ENCODE data around the gene DLG2. TPM values are rescaled to one million over a fixed set of nuclear protein-coding genes. Genes with fewer than 3 reads are reported as not detected.

Gene DLG2
- total RNA-seq, 2 experiments from 2014 or later, result 2.0 to 2.1 TPM

DNA sequence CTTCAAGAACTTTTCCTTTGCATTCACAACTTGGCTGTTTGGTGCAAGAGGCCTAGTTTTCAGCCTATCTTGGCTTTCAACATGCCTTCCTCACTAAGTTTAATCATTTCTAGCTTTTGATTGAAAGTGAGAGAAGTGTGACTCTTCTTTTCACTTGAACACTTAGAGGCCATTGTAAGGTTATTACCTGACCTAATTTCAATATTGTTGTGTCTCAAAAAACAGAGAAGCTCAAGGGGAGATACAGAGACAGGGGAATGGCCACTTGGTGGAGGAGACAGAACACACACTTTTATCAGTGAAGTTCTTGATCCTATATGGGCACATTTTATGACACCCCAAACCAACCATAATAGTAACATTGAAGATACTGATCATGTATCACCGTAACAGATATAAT is 532.3 kb downstream of the DLG2 start:
- CTCF ChIA-PET, result no interaction called here
- no peak for DNase-seq
- ATAC-seq (ENCODE audit: poor library complexity), result no peak
- no peaks in the 10 kb centered on the region for H3K27me3 ChIP-seq (ENCODE audit: control insufficient read depth in 1 of 2, insufficient read depth in 2 of 2, low read length in 2 of 2)
- POLR2A ChIA-PET, result no interaction called here
- no peaks in the 10 kb centered on the region for H3K4me1 Mint-ChIP-seq (ENCODE audit: low read depth)
- H3K4me3 Mint-ChIP-seq, result no peak overlapping the region
- H3K4me3 ChIP-seq (ENCODE audit: low read length), result no peak overlapping the region
- H3K27me3 Mint-ChIP-seq, result no peaks in the 10 kb centered on the region
- peaks cover 8 to 26% of the 10 kb centered on the region in 2 experiments for H3K9me3 ChIP-seq (ENCODE audit: control insufficient read depth in 1 of 2, insufficient read depth in 1 of 2, low read length in 2 of 2)
- intact Hi-C loops (cut with DNase I, micrococcal nuclease), result no loop called here
- no peak overlapping the region for H3K27ac Mint-ChIP-seq
- TF ChIP-seq, protein P1, sequence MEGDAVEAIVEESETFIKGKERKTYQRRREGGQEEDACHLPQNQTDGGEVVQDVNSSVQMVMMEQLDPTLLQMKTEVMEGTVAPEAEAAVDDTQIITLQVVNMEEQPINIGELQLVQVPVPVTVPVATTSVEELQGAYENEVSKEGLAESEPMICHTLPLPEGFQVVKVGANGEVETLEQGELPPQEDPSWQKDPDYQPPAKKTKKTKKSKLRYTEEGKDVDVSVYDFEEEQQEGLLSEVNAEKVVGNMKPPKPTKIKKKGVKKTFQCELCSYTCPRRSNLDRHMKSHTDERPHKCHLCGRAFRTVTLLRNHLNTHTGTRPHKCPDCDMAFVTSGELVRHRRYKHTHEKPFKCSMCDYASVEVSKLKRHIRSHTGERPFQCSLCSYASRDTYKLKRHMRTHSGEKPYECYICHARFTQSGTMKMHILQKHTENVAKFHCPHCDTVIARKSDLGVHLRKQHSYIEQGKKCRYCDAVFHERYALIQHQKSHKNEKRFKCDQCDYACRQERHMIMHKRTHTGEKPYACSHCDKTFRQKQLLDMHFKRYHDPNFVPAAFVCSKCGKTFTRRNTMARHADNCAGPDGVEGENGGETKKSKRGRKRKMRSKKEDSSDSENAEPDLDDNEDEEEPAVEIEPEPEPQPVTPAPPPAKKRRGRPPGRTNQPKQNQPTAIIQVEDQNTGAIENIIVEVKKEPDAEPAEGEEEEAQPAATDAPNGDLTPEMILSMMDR (IDR thresholded peaks at IDR 0.05), result no peak
- peaks cover 5% of the 10 kb centered on the region for H3K36me3 Mint-ChIP-seq (ENCODE audit: low read depth)
- peaks cover 22% of the 10 kb centered on the region for H3K9me3 Mint-ChIP-seq
- H3K4me1 ChIP-seq (ENCODE audit: insufficient read depth, low read length), result no peaks in the 10 kb centered on the region
- H3K36me3 ChIP-seq (ENCODE audit: insufficient read depth, low read length), result no peaks in the 10 kb centered on the region
- H3K27ac ChIP-seq (ENCODE audit: low read depth in 1 of 2, low read length in 2 of 2), result no peak overlapping the region

DNA sequence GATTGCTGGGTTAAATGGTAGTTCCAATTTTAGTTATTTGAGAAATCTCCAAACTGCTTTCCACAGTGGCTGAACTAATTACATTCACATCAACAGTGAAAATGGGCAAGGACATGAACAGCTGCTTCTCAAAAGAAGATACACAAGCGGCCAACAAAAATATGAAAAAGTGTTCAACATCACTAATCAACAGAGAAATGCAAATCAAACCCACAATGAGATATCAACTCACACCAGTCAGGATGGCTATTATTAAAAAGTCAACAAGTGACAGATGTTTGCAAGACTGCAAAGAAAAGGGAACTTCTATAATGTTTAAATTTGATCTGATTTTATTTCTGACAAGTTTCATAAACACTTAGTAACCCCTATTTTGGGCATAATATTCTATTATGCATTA is 537.5 kb downstream of the DLG2 start:
- DNase-seq, result no peak
- intact Hi-C loops (cut with DNase I, micrococcal nuclease), result no loop called here
- Histone ChIP-seq H3K4me1 (ENCODE audit: insufficient read depth, low read length) (no peaks in the 10 kb centered on the region), H3K4me3 (ENCODE audit: low read length) (no peak overlapping the region), H3K27ac (ENCODE audit: low read depth in 1 of 2, low read length in 2 of 2) (no peak overlapping the region), H3K9me3 (ENCODE audit: control insufficient read depth in 1 of 2, insufficient read depth in 1 of 2, low read length in 2 of 2) (peaks cover 9 to 23% of the 10 kb centered on the region in 2 experiments), H3K36me3 (ENCODE audit: insufficient read depth, low read length) (no peaks in the 10 kb centered on the region), H3K27me3 (ENCODE audit: control insufficient read depth in 1 of 2, insufficient read depth in 2 of 2, low read length in 2 of 2) (no peaks in the 10 kb centered on the region)
- Mint-ChIP-seq H3K27me3 (no peaks in the 10 kb centered on the region), H3K4me1 (ENCODE audit: low read depth) (no peaks in the 10 kb centered on the region), H3K36me3 (ENCODE audit: low read depth) (no peaks in the 10 kb centered on the region), H3K9me3 (peaks cover 21% of the 10 kb centered on the region), H3K4me3 (no peak overlapping the region), H3K27ac (no peak overlapping the region)
- TF ChIP-seq, protein P1 (IDR thresholded peaks at IDR 0.05), result no peak
- POLR2A ChIA-PET, result no interaction called here
- CTCF ChIA-PET, result no interaction called here
- ATAC-seq (ENCODE audit: poor library complexity), result no peak

DNA sequence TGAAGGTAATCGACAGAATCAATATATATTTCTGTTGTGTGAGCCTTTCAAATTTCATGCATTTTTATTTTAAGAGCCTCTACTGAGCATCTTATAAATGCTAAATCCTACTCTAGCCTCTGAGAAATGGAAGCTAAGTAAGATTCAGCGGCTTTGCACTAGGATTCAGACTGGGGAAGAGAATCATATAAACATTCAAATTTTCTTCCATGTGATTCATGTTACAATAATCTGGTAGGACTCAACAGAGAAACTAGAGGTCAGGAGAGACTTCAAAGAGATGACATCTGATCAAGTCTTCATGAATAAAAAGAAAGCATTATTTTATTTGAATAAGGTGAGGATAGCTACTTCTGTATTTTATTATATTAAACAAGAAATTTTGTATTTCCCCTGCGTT is 538.9 kb downstream of the DLG2 start:
- H3K4me3 ChIP-seq (ENCODE audit: low read length), result no peak overlapping the region
- ATAC-seq (ENCODE audit: poor library complexity) (no peak), DNase-seq (no peak)
- TF ChIP-seq, protein P1 (IDR thresholded peaks at IDR 0.05), result no peak
- H3K36me3 ChIP-seq (ENCODE audit: insufficient read depth, low read length), result no peaks in the 10 kb centered on the region
- Mint-ChIP-seq H3K4me3 (no peak overlapping the region), H3K4me1 (ENCODE audit: low read depth) (no peaks in the 10 kb centered on the region), H3K27me3 (no peaks in the 10 kb centered on the region), H3K27ac (no peak overlapping the region), H3K9me3 (peaks cover 34% of the 10 kb centered on the region), H3K36me3 (ENCODE audit: low read depth) (no peaks in the 10 kb centered on the region)
- POLR2A ChIA-PET, result no interaction called here
- no peaks in the 10 kb centered on the region for H3K4me1 ChIP-seq (ENCODE audit: insufficient read depth, low read length)
- H3K27ac ChIP-seq (ENCODE audit: low read depth in 1 of 2, low read length in 2 of 2), result no peak overlapping the region
- no peaks in the 10 kb centered on the region for H3K27me3 ChIP-seq (ENCODE audit: control insufficient read depth in 1 of 2, insufficient read depth in 2 of 2, low read length in 2 of 2)
- H3K9me3 ChIP-seq (ENCODE audit: control insufficient read depth in 1 of 2, insufficient read depth in 1 of 2, low read length in 2 of 2), result peaks cover 9 to 26% of the 10 kb centered on the region in 2 experiments
- intact Hi-C loops (cut with DNase I, micrococcal nuclease), result no loop called here
- CTCF ChIA-PET, result no interaction called here
